HUES6 (cell line): Measurements from ENCODE around the gene PGGT1B.

Experiments
- H3K27ac ChIP-seq: 2 replicates; pipeline ENCODE4 v1.7.0; 2013; ENCODE audit warnings: low read depth, mild to moderate bottlenecking, low read length, inconsistent platforms
- H3K27me3 ChIP-seq: 2 replicates; pipeline ENCODE4 v1.6.1; 2013; ENCODE audit warnings: low read length; ENCODE audit not compliant: control insufficient read depth, insufficient read depth
- H3K36me3 ChIP-seq: 2 replicates; pipeline ENCODE4 v1.6.1; 2013; ENCODE audit warnings: low read length; ENCODE audit not compliant: control insufficient read depth, insufficient read depth
- H3K4me1 ChIP-seq: 2 replicates; pipeline ENCODE4 v1.6.1; 2013; ENCODE audit warnings: low read length; ENCODE audit not compliant: control insufficient read depth, insufficient read depth
- H3K4me3 ChIP-seq: 2 replicates; pipeline ENCODE4 v1.5.1; 2013; ENCODE audit warnings: low read depth, low read length
- H3K9ac ChIP-seq: one replicate; pipeline ENCODE4 v1.6.1; 2013; ENCODE audit warnings: mild to moderate bottlenecking, low read length
- H3K9me3 ChIP-seq: 2 replicates; pipeline ENCODE4 v1.6.1; 2013; ENCODE audit warnings: low read depth, low read length; ENCODE audit not compliant: control insufficient read depth, insufficient read depth

The PGGT1B gene

GRCh38 chr5:115289104-115289503 lies 26.4 kb upstream of the PGGT1B start:
- H3K4me3 ChIP-seq: no peak overlapping the region
- no peak overlapping the region for H3K27ac ChIP-seq
- H3K9me3 ChIP-seq: peaks cover 12% of the 10 kb centered on the region; the same call in 1 of the 2 replicates
- H3K9ac ChIP-seq: no peak overlapping the region
- no peaks in the 10 kb centered on the region for H3K4me1 ChIP-seq
- 0 out of 2 replicates have a peak, but pooled peaks cover 3% of the 10 kb centered on the region for H3K36me3 ChIP-seq
- no peaks in the 10 kb centered on the region for H3K27me3 ChIP-seq

GRCh38 chr5:115284021-115284420 lies 21.3 kb upstream of the PGGT1B start:
- H3K36me3 ChIP-seq: no peaks in the 10 kb centered on the region
- no peaks in the 10 kb centered on the region for H3K4me1 ChIP-seq
- no peak overlapping the region for H3K9ac ChIP-seq
- no peak overlapping the region for H3K4me3 ChIP-seq
- no peaks in the 10 kb centered on the region for H3K9me3 ChIP-seq
- no peaks in the 10 kb centered on the region for H3K27me3 ChIP-seq
- no peak overlapping the region for H3K27ac ChIP-seq

GRCh38 chr5:115282131-115282530 lies 19.5 kb upstream of the PGGT1B start:
- H3K36me3 ChIP-seq: no peaks in the 10 kb centered on the region
- no peak overlapping the region for H3K9ac ChIP-seq
- H3K27ac ChIP-seq: no peak overlapping the region

GRCh38 chr5:115274584-115274983 lies 11.9 kb upstream of the PGGT1B start:
- Histone ChIP-seq H3K27ac (no peak overlapping the region), H3K27me3 (no peaks in the 10 kb centered on the region), H3K9ac (no peak overlapping the region), H3K36me3 (peaks cover 43% of the 10 kb centered on the region), H3K4me3 (no peak overlapping the region), H3K9me3 (no peaks in the 10 kb centered on the region), H3K4me1 (no peaks in the 10 kb centered on the region)

More at GRCh38 chr5:115282131-115282530, 19.5 kb upstream of the PGGT1B start:
- H3K9me3 ChIP-seq: no peaks in the 10 kb centered on the region
- H3K4me1 ChIP-seq: no peaks in the 10 kb centered on the region
- H3K27me3 ChIP-seq: no peaks in the 10 kb centered on the region
- H3K4me3 ChIP-seq: no peak overlapping the region

GRCh38 chr5:115272297-115272958 lies 9.8 kb upstream of the PGGT1B start:
- no peak overlapping the region for H3K9ac ChIP-seq
- no peaks in the 10 kb centered on the region for H3K27me3 ChIP-seq
- H3K4me1 ChIP-seq: no peaks in the 10 kb centered on the region
- H3K36me3 ChIP-seq: peaks cover 59% of the 10 kb centered on the region
- no peaks in the 10 kb centered on the region for H3K9me3 ChIP-seq
- no peak overlapping the region for H3K27ac ChIP-seq
- no peak overlapping the region for H3K4me3 ChIP-seq

- H3K4me3 ChIP-seq: no peak overlapping the region
- H3K36me3 ChIP-seq: peaks cover 63% of the 10 kb centered on the region
- H3K27me3 ChIP-seq: no peaks in the 10 kb centered on the region
- H3K27ac ChIP-seq: no peak overlapping the region
- H3K9ac ChIP-seq: no peak overlapping the region
- no peaks in the 10 kb centered on the region for H3K4me1 ChIP-seq
- H3K9me3 ChIP-seq: no peaks in the 10 kb centered on the region
These were observed 8.8 kb upstream of the PGGT1B start for GRCh38 chr5:115271295-115272050.

- Histone ChIP-seq H3K9me3 (no peaks in the 10 kb centered on the region), H3K27me3 (no peaks in the 10 kb centered on the region), H3K4me3 (no peak overlapping the region), H3K4me1 (0 out of 2 replicates have a peak, but pooled peaks cover 6% of the 10 kb centered on the region), H3K27ac (no peak overlapping the region), H3K9ac (no peak overlapping the region), H3K36me3 (peaks cover 38% of the 10 kb centered on the region)
These were observed 4.9 kb upstream of the PGGT1B start for GRCh38 chr5:115267617-115268016.

- H3K36me3 ChIP-seq: peaks cover 27% of the 10 kb centered on the region
- H3K4me1 ChIP-seq: 0 out of 2 replicates have a peak, but pooled peaks cover 15% of the 10 kb centered on the region
- H3K27ac ChIP-seq: no peak overlapping the region
- H3K4me3 ChIP-seq: no peak overlapping the region
- no peaks in the 10 kb centered on the region for H3K27me3 ChIP-seq
- no peaks in the 10 kb centered on the region for H3K9me3 ChIP-seq
- H3K9ac ChIP-seq: no peak overlapping the region
These were observed 2.5 kb upstream of the PGGT1B start for GRCh38 chr5:115265220-115265619.

GRCh38 chr5:115264786-115265185 lies 2.1 kb upstream of the PGGT1B start:
- Histone ChIP-seq H3K9ac (no peak overlapping the region), H3K36me3 (peaks cover 27% of the 10 kb centered on the region), H3K27me3 (no peaks in the 10 kb centered on the region), H3K27ac (no peak overlapping the region), H3K4me1 (0 out of 2 replicates have a peak, but pooled peaks cover 15% of the 10 kb centered on the region), H3K9me3 (no peaks in the 10 kb centered on the region), H3K4me3 (no peak overlapping the region)

GRCh38 chr5:115263078-115263380 lies 352 bp upstream of the PGGT1B start:
- no peaks in the 10 kb centered on the region for H3K9me3 ChIP-seq
- peak overlapping the region; percentile 67; the same call in 1 of the 2 replicates for H3K27ac ChIP-seq
- H3K9ac ChIP-seq: peak overlapping the region; percentile 91
- H3K27me3 ChIP-seq: no peaks in the 10 kb centered on the region
- H3K36me3 ChIP-seq: peaks cover 17% of the 10 kb centered on the region
- 0 out of 2 replicates have a peak, but pooled peaks cover 15% of the 10 kb centered on the region for H3K4me1 ChIP-seq
- peak overlapping the region; percentile 91 for H3K4me3 ChIP-seq

GRCh38 chr5:115262011-115262320 lies 711 bp downstream of the PGGT1B start:
- Histone ChIP-seq H3K9me3 (no peaks in the 10 kb centered on the region), H3K27me3 (no peaks in the 10 kb centered on the region), H3K36me3 (peaks cover 10% of the 10 kb centered on the region), H3K4me1 (0 out of 2 replicates have a peak, but pooled peaks cover 15% of the 10 kb centered on the region), H3K27ac (peak overlapping the region; percentile 67; the same call in 1 of the 2 replicates), H3K4me3 (peak overlapping the region; percentile 91), H3K9ac (peak overlapping the region; percentile 91)
